Measurements from ENCODE around the gene ARHGAP5.
A peak's percentile ranks its signal among the peaks of the same experiment; 100 is the strongest.

ARHGAP5 gene

GRCh38 chr14:32202491-32202997 lies 125.4 kb downstream of the ARHGAP5 start:
- peak in 1 of 3 donors; percentile 14 for DNase-seq
- Histone ChIP-seq H3K27me3 (replicated peaks in 2 of 5; ENCODE audit: control insufficient read depth in 4 of 5, insufficient read depth in 5 of 5, low read length in 4 of 5) (no peaks in the 10 kb centered on the region), H3K27ac (ENCODE audit: insufficient read depth in 1 of 2, low read depth in 1 of 2, low read length in 2 of 2, poor library complexity in 1 of 2, severe bottlenecking in 2 of 2) (peak overlapping the region; percentile 92 to 100), H3K9me3 (ENCODE audit: control extremely low read depth in 1 of 5, control insufficient read depth in 4 of 5, insufficient read depth in 2 of 5, low read depth in 1 of 5, low read length in 4 of 5) (no peaks in the 10 kb centered on the region), H3K4me3 (ENCODE audit: control insufficient read depth in 1 of 7, extremely low read depth in 1 of 7, insufficient read depth in 4 of 7, low read depth in 2 of 7, low read length in 6 of 7) (peak overlapping the region in 6 of 7 experiments; percentile 81 to 99 (median 88)), H3K36me3 (ENCODE audit: control insufficient read depth in 4 of 4, insufficient read depth in 4 of 4, low read length in 3 of 4) (no peaks in the 10 kb centered on the region), H3K4me1 (ENCODE audit: control extremely low read depth in 1 of 4, control insufficient read depth in 4 of 4, insufficient read depth in 4 of 4, low read length in 3 of 4) (peaks cover 22 to 55% (median 35%) of the 10 kb centered on the region in 4 experiments)
- 0% methylated on average over 8 of the region's 8 CpGs for WGBS (ENCODE audit: insufficient coverage)
- CTCF ChIA-PET: interaction anchor here (1.3 to 1.9 kb wide), 2 partner anchors 10 to 129 kb away, joined by 3 to 6 read pairs; no protein-coding TSS in a partner anchor
- POLR2A ChIA-PET: no interaction called here

DNA sequence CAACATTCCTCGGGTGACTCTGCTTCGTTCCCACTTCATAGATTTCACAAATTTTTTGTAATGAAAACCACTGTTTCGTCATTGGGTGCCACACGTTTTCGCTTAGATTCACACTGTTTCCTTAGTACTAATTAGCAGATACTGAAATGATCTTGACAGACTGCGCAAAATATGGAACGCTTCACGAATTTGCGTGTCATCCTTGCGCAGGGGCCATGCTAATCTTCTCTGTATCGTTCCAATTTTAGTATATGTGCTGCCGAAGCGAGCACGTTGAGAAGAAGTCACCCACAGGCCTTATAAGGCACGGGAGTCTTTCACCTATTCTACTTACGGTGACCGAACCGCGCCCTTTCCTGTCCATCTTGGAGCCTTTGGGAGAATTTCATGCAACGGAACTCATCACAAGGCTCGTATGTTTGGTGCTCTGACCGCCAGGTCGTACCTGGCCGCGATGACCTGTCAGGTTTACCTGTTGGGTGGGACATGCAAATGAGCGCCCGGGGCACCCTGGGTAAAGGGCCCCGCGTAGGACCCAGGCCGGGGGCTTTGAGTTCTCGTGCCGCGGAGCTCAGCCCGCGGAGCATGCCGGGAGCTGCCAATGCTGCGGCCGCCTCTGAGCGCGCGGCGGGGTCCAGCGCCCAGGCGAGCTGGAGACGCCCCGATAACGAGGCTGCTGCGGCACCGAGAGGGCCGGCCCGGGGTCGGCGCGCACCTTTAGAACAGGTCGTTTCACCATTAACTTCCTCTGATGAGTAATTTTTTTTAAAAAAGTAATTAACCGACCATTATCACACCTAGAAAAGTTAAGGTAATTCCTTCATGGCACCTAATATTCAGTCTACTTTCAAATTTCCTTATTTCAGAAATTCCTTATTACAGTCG lies 126.1 kb downstream of the ARHGAP5 start, which contains the start of gene RNU6-8:
RNU6-8 (minus strand) TSS at position 272 of the 885 bp plus-strand sequence.
- no peaks in the 10 kb centered on the region for H3K36me3 ChIP-seq (ENCODE audit: control insufficient read depth in 4 of 4, insufficient read depth in 4 of 4, low read length in 3 of 4)
- ChIA-PET CTCF (interaction anchor here (1.0 to 1.9 kb wide), 3 partner anchors 9 to 130 kb away, joined by 3 to 6 read pairs (median 3); no protein-coding TSS in a partner anchor), POLR2A (no interaction called here)
- peak; percentile 90 to 94 (median 92) for DNase-seq
- no peaks in the 10 kb centered on the region for H3K9me3 ChIP-seq (ENCODE audit: control extremely low read depth in 1 of 5, control insufficient read depth in 4 of 5, insufficient read depth in 2 of 5, low read depth in 1 of 5, low read length in 4 of 5)
- peaks cover 22 to 55% (median 35%) of the 10 kb centered on the region in 4 experiments for H3K4me1 ChIP-seq (ENCODE audit: control extremely low read depth in 1 of 4, control insufficient read depth in 4 of 4, insufficient read depth in 4 of 4, low read length in 3 of 4)
- peak within 1 kb of the TSS; percentile 99 to 100 for H3K27ac ChIP-seq (ENCODE audit: insufficient read depth in 1 of 2, low read depth in 1 of 2, low read length in 2 of 2, poor library complexity in 1 of 2, severe bottlenecking in 2 of 2)
- 0% methylated on average over 46 of the region's 57 CpGs for WGBS (ENCODE audit: insufficient coverage)
- peak within 1 kb of the TSS; percentile 57 to 99 (median 83) for H3K4me3 ChIP-seq (ENCODE audit: control insufficient read depth in 1 of 7, extremely low read depth in 1 of 7, insufficient read depth in 4 of 7, low read depth in 2 of 7, low read length in 6 of 7)
- H3K27me3 ChIP-seq (replicated peaks in 2 of 5; ENCODE audit: control insufficient read depth in 4 of 5, insufficient read depth in 5 of 5, low read length in 4 of 5): no peaks in the 10 kb centered on the region

DNA sequence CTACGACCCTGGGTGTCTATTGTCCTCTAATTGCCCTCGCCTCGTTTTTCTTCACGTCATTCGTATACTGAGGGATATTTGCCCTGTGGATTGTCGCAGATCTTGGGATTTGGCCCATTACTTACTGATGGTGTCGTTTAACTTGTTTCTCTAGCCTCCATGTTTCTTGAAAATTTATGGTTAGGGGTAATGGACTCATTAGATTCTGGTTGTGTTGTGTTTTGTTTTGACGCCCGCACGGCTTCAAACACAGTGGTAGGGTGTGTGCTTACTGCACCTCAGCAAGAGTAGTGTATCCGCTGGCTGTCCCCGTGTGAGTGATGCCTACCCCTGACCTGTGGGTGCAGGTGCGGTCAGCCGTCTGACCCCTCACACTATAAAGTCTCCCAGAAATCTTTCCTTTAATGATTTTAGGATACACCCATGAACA lies 126.8 kb downstream of the ARHGAP5 start:
- Histone ChIP-seq H3K4me1 (ENCODE audit: control extremely low read depth in 1 of 4, control insufficient read depth in 4 of 4, insufficient read depth in 4 of 4, low read length in 3 of 4) (peaks cover 22 to 55% (median 35%) of the 10 kb centered on the region in 4 experiments), H3K9me3 (ENCODE audit: control extremely low read depth in 1 of 5, control insufficient read depth in 4 of 5, insufficient read depth in 2 of 5, low read depth in 1 of 5, low read length in 4 of 5) (no peaks in the 10 kb centered on the region), H3K4me3 (ENCODE audit: control insufficient read depth in 1 of 7, extremely low read depth in 1 of 7, insufficient read depth in 4 of 7, low read depth in 2 of 7, low read length in 6 of 7) (peak overlapping the region in 6 of 7 experiments; percentile 81 to 99 (median 82)), H3K27ac (ENCODE audit: insufficient read depth in 1 of 2, low read depth in 1 of 2, low read length in 2 of 2, poor library complexity in 1 of 2, severe bottlenecking in 2 of 2) (peak overlapping the region; percentile 99 to 100), H3K36me3 (ENCODE audit: control insufficient read depth in 4 of 4, insufficient read depth in 4 of 4, low read length in 3 of 4) (no peaks in the 10 kb centered on the region), H3K27me3 (replicated peaks in 2 of 5; ENCODE audit: control insufficient read depth in 4 of 5, insufficient read depth in 5 of 5, low read length in 4 of 5) (no peaks in the 10 kb centered on the region)
- peak; percentile 9 to 52 (median 42) for DNase-seq
- POLR2A ChIA-PET: no interaction called here
- 2% methylated on average over 8 of the region's 14 CpGs for WGBS (ENCODE audit: insufficient coverage)
- CTCF ChIA-PET: interaction anchor here (1.0 to 1.9 kb wide), 3 partner anchors 8 to 131 kb away, joined by 3 to 6 read pairs (median 3); no protein-coding TSS in a partner anchor

DNA sequence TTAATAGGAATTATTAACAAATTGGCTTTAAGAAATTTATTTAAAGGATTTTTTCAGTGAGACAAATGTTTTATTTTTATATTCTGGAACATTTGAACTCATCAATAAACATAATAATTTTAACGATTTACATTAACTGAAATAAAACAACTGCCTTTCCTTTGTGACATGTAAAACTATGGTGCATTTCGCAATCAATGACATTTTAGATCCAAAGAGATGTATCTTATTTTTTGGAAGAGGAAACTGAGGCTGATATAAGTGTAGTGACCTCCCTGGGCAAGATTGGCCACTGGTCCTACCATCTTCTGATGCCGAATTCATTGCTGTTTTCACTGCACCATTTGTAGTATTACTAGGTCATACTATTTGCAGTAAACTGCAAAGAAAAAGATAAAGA lies 128.4 kb downstream of the ARHGAP5 start:
- H3K9me3 ChIP-seq (ENCODE audit: control extremely low read depth in 1 of 5, control insufficient read depth in 4 of 5, insufficient read depth in 2 of 5, low read depth in 1 of 5, low read length in 4 of 5): no peaks in the 10 kb centered on the region
- ChIA-PET POLR2A (no interaction called here), CTCF (no interaction called here)
- H3K4me3 ChIP-seq (ENCODE audit: control insufficient read depth in 1 of 7, extremely low read depth in 1 of 7, insufficient read depth in 4 of 7, low read depth in 2 of 7, low read length in 6 of 7): no peak overlapping the region
- H3K4me1 ChIP-seq (ENCODE audit: control extremely low read depth in 1 of 4, control insufficient read depth in 4 of 4, insufficient read depth in 4 of 4, low read length in 3 of 4): peaks cover 16 to 47% (median 32%) of the 10 kb centered on the region in 4 experiments
- H3K27ac ChIP-seq (ENCODE audit: insufficient read depth in 1 of 2, low read depth in 1 of 2, low read length in 2 of 2, poor library complexity in 1 of 2, severe bottlenecking in 2 of 2): no peak overlapping the region
- no peak for DNase-seq
- no peaks in the 10 kb centered on the region for H3K36me3 ChIP-seq (ENCODE audit: control insufficient read depth in 4 of 4, insufficient read depth in 4 of 4, low read length in 3 of 4)
- 86% methylated on average over 1 of the region's 3 CpGs for WGBS (ENCODE audit: insufficient coverage)
- no peaks in the 10 kb centered on the region for H3K27me3 ChIP-seq (replicated peaks in 2 of 5; ENCODE audit: control insufficient read depth in 4 of 5, insufficient read depth in 5 of 5, low read length in 4 of 5)

DNA sequence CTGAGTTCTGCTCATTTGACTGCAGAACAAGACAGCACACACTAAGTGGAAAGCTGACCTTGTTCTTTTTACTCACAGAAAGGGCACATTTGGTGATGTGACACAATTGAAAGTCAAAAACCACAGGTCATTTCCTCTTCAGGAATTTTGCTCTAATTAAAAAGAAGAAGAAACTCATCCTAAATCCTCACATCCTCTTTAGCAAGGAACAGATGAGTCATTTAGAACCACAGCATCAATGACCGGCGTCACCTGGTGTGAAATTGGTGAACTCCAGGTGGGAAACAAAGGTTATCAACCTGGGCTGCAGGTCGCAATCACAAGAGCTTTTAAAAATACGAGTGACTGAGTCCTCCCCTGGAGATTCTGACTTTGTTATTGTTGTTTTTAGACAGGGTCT lies 128.9 kb downstream of the ARHGAP5 start:
- Histone ChIP-seq H3K27me3 (replicated peaks in 2 of 5; ENCODE audit: control insufficient read depth in 4 of 5, insufficient read depth in 5 of 5, low read length in 4 of 5) (no peaks in the 10 kb centered on the region), H3K27ac (ENCODE audit: insufficient read depth in 1 of 2, low read depth in 1 of 2, low read length in 2 of 2, poor library complexity in 1 of 2, severe bottlenecking in 2 of 2) (no peak overlapping the region), H3K4me1 (ENCODE audit: control extremely low read depth in 1 of 4, control insufficient read depth in 4 of 4, insufficient read depth in 4 of 4, low read length in 3 of 4) (peaks cover 16 to 43% (median 31%) of the 10 kb centered on the region in 4 experiments), H3K4me3 (ENCODE audit: control insufficient read depth in 1 of 7, extremely low read depth in 1 of 7, insufficient read depth in 4 of 7, low read depth in 2 of 7, low read length in 6 of 7) (no peak overlapping the region), H3K36me3 (ENCODE audit: control insufficient read depth in 4 of 4, insufficient read depth in 4 of 4, low read length in 3 of 4) (no peaks in the 10 kb centered on the region), H3K9me3 (ENCODE audit: control extremely low read depth in 1 of 5, control insufficient read depth in 4 of 5, insufficient read depth in 2 of 5, low read depth in 1 of 5, low read length in 4 of 5) (no peaks in the 10 kb centered on the region)
- WGBS (ENCODE audit: insufficient coverage): 83% methylated on average over 4 of the region's 4 CpGs
- CTCF ChIA-PET: no interaction called here
- DNase-seq: no peak
- POLR2A ChIA-PET: interaction anchor here (0.6 kb wide), 1 partner anchor 950 kb away, joined by 3 read pairs; no protein-coding TSS in a partner anchor

GRCh38 chr14:32206552-32206951 lies 129.4 kb downstream of the ARHGAP5 start:
- ChIA-PET CTCF (interaction anchor here (0.6 kb wide), 1 partner anchor 128 kb away, joined by 3 read pairs; no protein-coding TSS in a partner anchor), POLR2A (interaction anchor here (0.6 kb wide), 1 partner anchor 949 kb away, joined by 3 read pairs; no protein-coding TSS in a partner anchor)
- DNase-seq: no peak
- peaks cover 16 to 37% (median 26%) of the 10 kb centered on the region in 4 experiments for H3K4me1 ChIP-seq (ENCODE audit: control extremely low read depth in 1 of 4, control insufficient read depth in 4 of 4, insufficient read depth in 4 of 4, low read length in 3 of 4)
- H3K9me3 ChIP-seq (ENCODE audit: control extremely low read depth in 1 of 5, control insufficient read depth in 4 of 5, insufficient read depth in 2 of 5, low read depth in 1 of 5, low read length in 4 of 5): no peaks in the 10 kb centered on the region
- no peak overlapping the region for H3K27ac ChIP-seq (ENCODE audit: insufficient read depth in 1 of 2, low read depth in 1 of 2, low read length in 2 of 2, poor library complexity in 1 of 2, severe bottlenecking in 2 of 2)
- no peaks in the 10 kb centered on the region for H3K27me3 ChIP-seq (replicated peaks in 2 of 5; ENCODE audit: control insufficient read depth in 4 of 5, insufficient read depth in 5 of 5, low read length in 4 of 5)
- no peak overlapping the region for H3K4me3 ChIP-seq (ENCODE audit: control insufficient read depth in 1 of 7, extremely low read depth in 1 of 7, insufficient read depth in 4 of 7, low read depth in 2 of 7, low read length in 6 of 7)
- 70% methylated on average over 2 of the region's 2 CpGs for WGBS (ENCODE audit: insufficient coverage)
- no peaks in the 10 kb centered on the region for H3K36me3 ChIP-seq (ENCODE audit: control insufficient read depth in 4 of 4, insufficient read depth in 4 of 4, low read length in 3 of 4)
